Upper lobe of left lung (tissue), 4 donors: ENCODE measurements around the gene PRCP.

ENCODE experiments used
- EP300 ChIP-seq, 4 donors: sonication (generic); formaldehyde crosslinking; IDR thresholded peaks; one replicate each; pipeline ENCODE4 v1.5.1; 2017; ENCODE audit warnings: antibody characterized with exemption in 4 of 4, control low read depth in 2 of 4
- POLR2A ChIP-seq, 4 donors: fragments of 450-650 bp; IDR thresholded peaks; one replicate each; pipeline ENCODE4 v1.5.1; 2016 to 2017; ENCODE audit warnings: antibody characterized with exemption in 4 of 4, mild to moderate bottlenecking in 2 of 4
- POLR2AphosphoS5 ChIP-seq, 2 donors: sonication (generic); formaldehyde crosslinking; IDR thresholded peaks; one replicate each; pipeline ENCODE4 v1.5.1; 2017; ENCODE audit warnings: antibody characterized with exemption in 2 of 2
- TF ChIP-seq, protein P1 (sequence below), 6 experiments: fragments of 450-650 bp in 4 of 6; fragments of 200-600 bp in 2 of 6; sonication (generic) in 2 of 6; IDR thresholded peaks; one replicate each; pipeline ENCODE4 v1.5.1; 2016 to 2019; ENCODE audit warnings: antibody characterized with exemption in 6 of 6

DNA sequence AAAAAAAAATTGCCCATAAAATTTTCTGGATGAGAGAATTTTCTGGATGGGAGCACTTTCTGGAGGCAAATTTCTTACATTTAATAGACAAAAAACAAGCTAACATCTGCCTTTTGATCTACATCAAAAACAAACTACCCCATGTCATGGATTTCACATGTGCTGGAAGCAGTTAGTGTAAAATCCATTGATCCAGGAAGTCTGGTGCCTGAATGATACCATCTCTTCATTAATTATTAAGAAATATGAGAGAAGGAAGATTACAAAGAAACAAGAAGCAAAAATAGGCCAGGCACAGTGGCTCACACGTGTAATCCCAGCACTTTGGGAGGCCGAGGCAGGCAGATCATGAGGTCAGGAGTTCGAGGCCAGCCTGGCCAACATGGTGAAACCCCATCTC, 113.4 kb downstream of the PRCP start:
- TF ChIP-seq, protein P1, sequence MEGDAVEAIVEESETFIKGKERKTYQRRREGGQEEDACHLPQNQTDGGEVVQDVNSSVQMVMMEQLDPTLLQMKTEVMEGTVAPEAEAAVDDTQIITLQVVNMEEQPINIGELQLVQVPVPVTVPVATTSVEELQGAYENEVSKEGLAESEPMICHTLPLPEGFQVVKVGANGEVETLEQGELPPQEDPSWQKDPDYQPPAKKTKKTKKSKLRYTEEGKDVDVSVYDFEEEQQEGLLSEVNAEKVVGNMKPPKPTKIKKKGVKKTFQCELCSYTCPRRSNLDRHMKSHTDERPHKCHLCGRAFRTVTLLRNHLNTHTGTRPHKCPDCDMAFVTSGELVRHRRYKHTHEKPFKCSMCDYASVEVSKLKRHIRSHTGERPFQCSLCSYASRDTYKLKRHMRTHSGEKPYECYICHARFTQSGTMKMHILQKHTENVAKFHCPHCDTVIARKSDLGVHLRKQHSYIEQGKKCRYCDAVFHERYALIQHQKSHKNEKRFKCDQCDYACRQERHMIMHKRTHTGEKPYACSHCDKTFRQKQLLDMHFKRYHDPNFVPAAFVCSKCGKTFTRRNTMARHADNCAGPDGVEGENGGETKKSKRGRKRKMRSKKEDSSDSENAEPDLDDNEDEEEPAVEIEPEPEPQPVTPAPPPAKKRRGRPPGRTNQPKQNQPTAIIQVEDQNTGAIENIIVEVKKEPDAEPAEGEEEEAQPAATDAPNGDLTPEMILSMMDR (IDR thresholded peaks at IDR 0.05), result no peak
- TF ChIP-seq POLR2A (IDR thresholded peaks at IDR 0.05) (no peak), POLR2AphosphoS5 (IDR thresholded peaks at IDR 0.05) (no peak), EP300 (IDR thresholded peaks at IDR 0.05) (no peak)
